ENCODE results near the gene PDF. TPM values are rescaled to one million over a fixed set of nuclear protein-coding genes. Genes with fewer than 3 reads are reported as not detected.

Gene PDF
- total and polyA plus RNA-seq, 2 of the 13 experiments (the other 11 are each of a cell fraction or from before 2014, with no cell fraction given) = 12.4 to 48.8 TPM

DNA sequence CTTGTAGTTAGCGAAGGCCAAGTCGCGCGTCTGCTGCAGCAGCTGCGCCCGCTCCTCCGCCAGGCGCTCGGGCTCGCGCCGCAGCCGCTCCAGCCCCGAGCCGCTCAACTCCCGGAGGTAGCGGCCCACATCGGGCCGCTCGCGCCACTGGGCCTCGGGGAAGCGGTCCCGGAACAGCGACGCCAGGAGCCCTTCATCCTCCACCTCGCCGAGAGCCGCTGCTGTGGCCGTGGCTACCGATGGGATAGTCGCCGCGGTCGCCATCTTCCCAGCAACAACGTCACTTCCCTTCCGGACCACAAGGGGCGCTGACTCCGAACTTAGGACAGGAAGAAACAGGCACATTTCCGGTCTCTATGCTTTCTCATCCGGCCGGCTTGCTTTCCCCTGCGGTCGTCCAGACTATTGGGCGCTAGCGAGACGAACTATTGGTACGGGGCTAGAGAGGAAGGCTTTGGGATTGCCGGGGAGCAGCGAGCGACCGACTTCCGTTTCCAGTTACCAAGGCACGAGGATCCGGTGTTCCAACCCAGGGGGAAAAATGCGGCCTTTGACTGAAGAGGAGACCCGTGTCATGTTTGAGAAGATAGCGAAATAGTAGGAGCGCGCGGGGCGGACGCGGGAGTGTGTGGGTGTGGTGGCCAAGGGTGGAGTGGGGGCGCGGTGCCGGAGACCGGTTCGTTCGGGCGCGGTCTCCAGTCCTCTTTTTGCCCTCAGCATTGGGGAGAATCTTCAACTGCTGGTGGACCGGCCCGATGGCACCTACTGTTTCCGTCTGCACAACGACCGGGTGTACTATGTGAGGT, 9.1 kb upstream of the PDF start, which contains the start of the genes COG8 and NIP7 (continued):
- peak; percentile 100 for TF ChIP-seq ZNF574 (CRISPR knock-in tag; IDR thresholded peaks at IDR 0.05)
- peak; percentile 85 for TF ChIP-seq HOXA5 (CRISPR knock-in tag; IDR thresholded peaks at IDR 0.05)
- no peak for TF ChIP-seq HNRNPUL1 (IDR thresholded peaks at IDR 0.05; ENCODE audit: low read depth, low read length)
- peak; percentile 71 for TF ChIP-seq ZNF367 (CRISPR knock-in tag; IDR thresholded peaks at IDR 0.05; ENCODE audit: borderline replicate concordance)
- TF ChIP-seq SOX13 (IDR thresholded peaks at IDR 0.05) = 0 out of 2 replicates have a peak, but pooled peaks have one; percentile 21
- peak in 1 of 2 experiments; percentile 41; a peak in 2 of 4 replicates for TF ChIP-seq SOX13 (CRISPR knock-in tag; conservative IDR thresholded peaks at IDR 0.05 in 1 of 2, IDR thresholded peaks at IDR 0.05 in 1 of 2)
- TF ChIP-seq ZNF512B (CRISPR knock-in tag; IDR thresholded peaks at IDR 0.05; ENCODE audit: borderline replicate concordance) = no peak
- TF ChIP-seq SMAD1 (CRISPR knock-in tag; IDR thresholded peaks at IDR 0.05; ENCODE audit: borderline replicate concordance, low read depth) = peak; percentile 89
- TF ChIP-seq PRDM4 (CRISPR knock-in tag; IDR thresholded peaks at IDR 0.05; ENCODE audit: borderline replicate concordance) = no peak
- no peak for TF ChIP-seq NPAS2 (CRISPR knock-in tag; IDR thresholded peaks at IDR 0.05; ENCODE audit: borderline replicate concordance)
- peak; percentile 83; the same call in 1 of the 2 replicates for TF ChIP-seq HMGXB3 (CRISPR knock-in tag; IDR thresholded peaks at IDR 0.05; ENCODE audit: borderline replicate concordance)
- 0 out of 2 replicates have a peak, but pooled peaks have one; percentile 63 for TF ChIP-seq KLF12 (CRISPR knock-in tag; IDR thresholded peaks at IDR 0.05; ENCODE audit: borderline replicate concordance)
